HepG2 (cell line): Measurements from ENCODE around the gene ARHGAP30. TPM values are rescaled to one million over a fixed set of nuclear protein-coding genes. Genes with fewer than 3 reads are reported as not detected.

Experiments
- SOX13 ChIP-seq, 3 experiments: fragments of 450-650 bp in 1 of 3; sonication (generic) in 1 of 3; formaldehyde crosslinking in 1 of 3; IDR thresholded peaks in 2 of 3; conservative IDR thresholded peaks in 1 of 3; 2 replicates each; pipeline versions ENCODE4 v1.5.0 to v1.6.1; 2016 to 2020; ENCODE audit warnings: antibody characterized with exemption in 1 of 3, mild to moderate bottlenecking in 1 of 3, missing compliant biosample characterization in 1 of 3, missing genetic modification reagents in 1 of 3, moderate library complexity in 1 of 3
- ZNF274 ChIP-seq: sonication (generic); formaldehyde crosslinking; IDR thresholded peaks from 2 replicates; pipeline ENCODE4 v1.5.1; 2020; ENCODE audit warnings: mild to moderate bottlenecking, missing genetic modification reagents
- ZNF3 ChIP-seq: IDR thresholded peaks from 2 replicates; pipeline ENCODE4 v1.7.0; 2017; ENCODE audit warnings: inconsistent platforms
- ZNF367 ChIP-seq: sonication (generic); formaldehyde crosslinking; IDR thresholded peaks from 2 replicates; pipeline ENCODE4 v1.4.0; 2020; ENCODE audit warnings: missing genetic modification reagents, borderline replicate concordance
- ZNF431 ChIP-seq: sonication (generic); formaldehyde crosslinking; IDR thresholded peaks from 2 replicates; pipeline ENCODE4 v1.9.0; 2022; ENCODE audit warnings: missing genetic modification reagents, low read depth, mild to moderate bottlenecking, borderline replicate concordance
- ZNF530 ChIP-seq: sonication (generic); formaldehyde crosslinking; IDR thresholded peaks from 2 replicates; pipeline ENCODE4 v1.5.0; 2020; ENCODE audit warnings: low read depth, mild to moderate bottlenecking, missing genetic modification reagents
- polyA plus RNA-seq, 8 experiments: library from polyadenylated mRNA; depleted of rRNA in 3 of 8; stranded (reverse) in 7 of 8; unstranded in 1 of 8; fragments of >200 nt; fragmentation: Illumina TruSeq in 4 of 8; extraction: Trizol in 4 of 8; gene quantifications; 2 replicates each; pipeline versions ENCODE4 v1.2.1 to v1.2.3, GENCODE V29; 2011 to 2016; ENCODE audit warnings: low read depth in 4 of 8, missing spikeins in 1 of 8, mixed read lengths in 1 of 8; ENCODE audit not compliant: insufficient read depth in 1 of 8
- total RNA-seq, 5 experiments: library from RNA; depleted of rRNA; stranded (reverse); fragments of >200 nt; fragmentation: Illumina TruSeq; extraction: Trizol; gene quantifications; 2 replicates each; pipeline ENCODE4 v1.2.3, GENCODE V29; 2016; ENCODE audit warnings: low read depth in 1 of 5
- TF ChIP-seq, protein P1 (sequence below): sonication (generic); formaldehyde crosslinking; IDR thresholded peaks from 2 replicates; pipeline ENCODE4 v1.4.0; 2020; ENCODE audit warnings: missing genetic modification reagents
- TF ChIP-seq, protein P2 (sequence below): sonication (generic); formaldehyde crosslinking; IDR thresholded peaks from 2 replicates; pipeline ENCODE4 v1.5.1; 2020; ENCODE audit warnings: mild to moderate bottlenecking, missing genetic modification reagents, borderline replicate concordance
- TF ChIP-seq, protein P3 (sequence below), 2 experiments: sonication (generic) in 1 of 2; formaldehyde crosslinking in 1 of 2; IDR thresholded peaks; 2 replicates each; pipeline versions ENCODE4 v1.6.1 to v1.9.0; 2014 to 2022; ENCODE audit warnings: antibody characterized with exemption in 1 of 2, borderline replicate concordance in 1 of 2, inconsistent platforms in 1 of 2, low read depth in 1 of 2, missing genetic modification reagents in 1 of 2
- TF ChIP-seq, protein P4 (sequence below): sonication (generic); formaldehyde crosslinking; IDR thresholded peaks from 2 replicates; pipeline ENCODE4 v1.4.0; 2020; ENCODE audit warnings: missing genetic modification reagents
- TF ChIP-seq, protein P5 (sequence below): sonication (generic); formaldehyde crosslinking; IDR thresholded peaks from 2 replicates; pipeline ENCODE4 v1.4.0; 2020; ENCODE audit warnings: missing genetic modification reagents

Gene ARHGAP30
- total and polyA plus RNA-seq, 2 of the 13 experiments (the other 11 are each of a cell fraction or from before 2014, with no cell fraction given), result 0.13 to 0.20 TPM

DNA sequence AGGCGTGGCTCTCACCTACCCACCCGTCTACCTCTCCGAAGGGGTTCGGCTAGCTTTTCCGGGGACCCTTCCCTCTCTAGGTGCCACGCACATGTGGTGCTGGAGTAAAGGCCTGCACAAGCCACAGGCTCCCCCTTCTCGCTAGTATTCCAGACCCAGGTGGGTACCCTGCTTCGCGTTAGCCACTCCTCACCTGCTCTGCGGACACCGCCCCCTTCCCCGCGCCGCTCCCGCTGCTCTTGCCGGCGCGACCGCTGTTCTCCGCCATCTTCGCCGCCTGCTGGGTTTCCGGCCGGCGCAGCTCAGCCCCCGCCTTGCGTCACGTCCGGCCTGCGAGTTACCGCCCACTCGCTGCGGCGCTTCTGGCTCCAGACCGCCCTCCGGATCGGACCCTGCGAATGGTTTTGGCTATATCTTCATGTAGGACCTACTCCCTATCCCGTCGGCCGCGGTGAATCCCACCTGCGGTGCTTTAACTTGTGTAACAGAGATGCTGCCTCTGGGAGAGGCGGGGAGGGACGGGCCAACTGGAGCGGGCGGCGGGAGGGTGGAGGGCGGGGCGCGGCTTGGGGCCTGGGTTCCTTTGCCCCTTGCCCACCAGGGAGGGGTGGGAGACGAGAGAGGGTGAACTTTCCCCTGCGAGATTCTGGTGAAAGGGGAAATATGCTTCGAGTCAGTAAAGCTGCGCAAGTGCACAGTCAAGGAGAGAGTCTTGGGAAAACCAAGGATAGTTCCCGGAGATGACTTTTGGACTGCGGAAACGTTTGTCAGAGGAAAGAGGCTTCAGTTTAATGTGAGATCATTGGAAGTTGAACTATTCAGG is 48.3 kb upstream of the ARHGAP30 start, which contains the start of the genes NIT1 and PFDN2 (continued):
- TF ChIP-seq, protein P1, sequence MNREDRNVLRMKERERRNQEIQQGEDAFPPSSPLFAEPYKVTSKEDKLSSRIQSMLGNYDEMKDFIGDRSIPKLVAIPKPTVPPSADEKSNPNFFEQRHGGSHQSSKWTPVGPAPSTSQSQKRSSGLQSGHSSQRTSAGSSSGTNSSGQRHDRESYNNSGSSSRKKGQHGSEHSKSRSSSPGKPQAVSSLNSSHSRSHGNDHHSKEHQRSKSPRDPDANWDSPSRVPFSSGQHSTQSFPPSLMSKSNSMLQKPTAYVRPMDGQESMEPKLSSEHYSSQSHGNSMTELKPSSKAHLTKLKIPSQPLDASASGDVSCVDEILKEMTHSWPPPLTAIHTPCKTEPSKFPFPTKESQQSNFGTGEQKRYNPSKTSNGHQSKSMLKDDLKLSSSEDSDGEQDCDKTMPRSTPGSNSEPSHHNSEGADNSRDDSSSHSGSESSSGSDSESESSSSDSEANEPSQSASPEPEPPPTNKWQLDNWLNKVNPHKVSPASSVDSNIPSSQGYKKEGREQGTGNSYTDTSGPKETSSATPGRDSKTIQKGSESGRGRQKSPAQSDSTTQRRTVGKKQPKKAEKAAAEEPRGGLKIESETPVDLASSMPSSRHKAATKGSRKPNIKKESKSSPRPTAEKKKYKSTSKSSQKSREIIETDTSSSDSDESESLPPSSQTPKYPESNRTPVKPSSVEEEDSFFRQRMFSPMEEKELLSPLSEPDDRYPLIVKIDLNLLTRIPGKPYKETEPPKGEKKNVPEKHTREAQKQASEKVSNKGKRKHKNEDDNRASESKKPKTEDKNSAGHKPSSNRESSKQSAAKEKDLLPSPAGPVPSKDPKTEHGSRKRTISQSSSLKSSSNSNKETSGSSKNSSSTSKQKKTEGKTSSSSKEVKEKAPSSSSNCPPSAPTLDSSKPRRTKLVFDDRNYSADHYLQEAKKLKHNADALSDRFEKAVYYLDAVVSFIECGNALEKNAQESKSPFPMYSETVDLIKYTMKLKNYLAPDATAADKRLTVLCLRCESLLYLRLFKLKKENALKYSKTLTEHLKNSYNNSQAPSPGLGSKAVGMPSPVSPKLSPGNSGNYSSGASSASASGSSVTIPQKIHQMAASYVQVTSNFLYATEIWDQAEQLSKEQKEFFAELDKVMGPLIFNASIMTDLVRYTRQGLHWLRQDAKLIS (CRISPR knock-in tag), result no peak
- TF ChIP-seq, protein P2, sequence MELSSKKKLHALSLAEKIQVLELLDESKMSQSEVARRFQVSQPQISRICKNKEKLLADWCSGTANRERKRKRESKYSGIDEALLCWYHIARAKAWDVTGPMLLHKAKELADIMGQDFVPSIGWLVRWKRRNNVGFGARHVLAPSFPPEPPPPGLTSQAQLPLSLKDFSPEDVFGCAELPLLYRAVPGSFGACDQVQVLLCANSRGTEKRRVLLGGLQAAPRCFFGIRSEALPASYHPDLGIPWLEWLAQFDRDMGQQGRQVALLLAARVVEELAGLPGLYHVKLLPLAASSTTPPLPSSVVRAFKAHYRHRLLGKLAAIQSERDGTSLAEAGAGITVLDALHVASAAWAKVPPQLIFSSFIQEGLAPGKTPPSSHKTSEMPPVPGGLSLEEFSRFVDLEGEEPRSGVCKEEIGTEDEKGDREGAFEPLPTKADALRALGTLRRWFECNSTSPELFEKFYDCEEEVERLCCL (CRISPR knock-in tag), result no peak; the same call in 1 of the 2 replicates
- TF ChIP-seq, protein P3, sequence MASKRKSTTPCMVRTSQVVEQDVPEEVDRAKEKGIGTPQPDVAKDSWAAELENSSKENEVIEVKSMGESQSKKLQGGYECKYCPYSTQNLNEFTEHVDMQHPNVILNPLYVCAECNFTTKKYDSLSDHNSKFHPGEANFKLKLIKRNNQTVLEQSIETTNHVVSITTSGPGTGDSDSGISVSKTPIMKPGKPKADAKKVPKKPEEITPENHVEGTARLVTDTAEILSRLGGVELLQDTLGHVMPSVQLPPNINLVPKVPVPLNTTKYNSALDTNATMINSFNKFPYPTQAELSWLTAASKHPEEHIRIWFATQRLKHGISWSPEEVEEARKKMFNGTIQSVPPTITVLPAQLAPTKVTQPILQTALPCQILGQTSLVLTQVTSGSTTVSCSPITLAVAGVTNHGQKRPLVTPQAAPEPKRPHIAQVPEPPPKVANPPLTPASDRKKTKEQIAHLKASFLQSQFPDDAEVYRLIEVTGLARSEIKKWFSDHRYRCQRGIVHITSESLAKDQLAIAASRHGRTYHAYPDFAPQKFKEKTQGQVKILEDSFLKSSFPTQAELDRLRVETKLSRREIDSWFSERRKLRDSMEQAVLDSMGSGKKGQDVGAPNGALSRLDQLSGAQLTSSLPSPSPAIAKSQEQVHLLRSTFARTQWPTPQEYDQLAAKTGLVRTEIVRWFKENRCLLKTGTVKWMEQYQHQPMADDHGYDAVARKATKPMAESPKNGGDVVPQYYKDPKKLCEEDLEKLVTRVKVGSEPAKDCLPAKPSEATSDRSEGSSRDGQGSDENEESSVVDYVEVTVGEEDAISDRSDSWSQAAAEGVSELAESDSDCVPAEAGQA (IDR thresholded peaks at IDR 0.05; ENCODE audit: low read depth), result peak; percentile 92
- TF ChIP-seq, protein P3 (CRISPR knock-in tag; IDR thresholded peaks at IDR 0.05; ENCODE audit: borderline replicate concordance), result no peak
- TF ChIP-seq, protein P4, sequence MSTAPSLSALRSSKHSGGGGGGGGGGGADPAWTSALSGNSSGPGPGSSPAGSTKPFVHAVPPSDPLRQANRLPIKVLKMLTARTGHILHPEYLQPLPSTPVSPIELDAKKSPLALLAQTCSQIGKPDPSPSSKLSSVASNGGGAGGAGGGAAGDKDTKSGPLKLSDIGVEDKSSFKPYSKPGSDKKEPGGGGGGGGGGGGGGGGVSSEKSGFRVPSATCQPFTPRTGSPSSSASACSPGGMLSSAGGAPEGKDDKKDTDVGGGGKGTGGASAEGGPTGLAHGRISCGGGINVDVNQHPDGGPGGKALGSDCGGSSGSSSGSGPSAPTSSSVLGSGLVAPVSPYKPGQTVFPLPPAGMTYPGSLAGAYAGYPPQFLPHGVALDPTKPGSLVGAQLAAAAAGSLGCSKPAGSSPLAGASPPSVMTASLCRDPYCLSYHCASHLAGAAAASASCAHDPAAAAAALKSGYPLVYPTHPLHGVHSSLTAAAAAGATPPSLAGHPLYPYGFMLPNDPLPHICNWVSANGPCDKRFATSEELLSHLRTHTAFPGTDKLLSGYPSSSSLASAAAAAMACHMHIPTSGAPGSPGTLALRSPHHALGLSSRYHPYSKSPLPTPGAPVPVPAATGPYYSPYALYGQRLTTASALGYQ (CRISPR knock-in tag), result peak; percentile 32; the same call in 1 of the 2 replicates
- TF ChIP-seq ZNF3 (no peak), ZNF367 (0 out of 2 replicates have a peak, but pooled peaks have one; percentile 32), ZNF431 (CRISPR knock-in tag) (peak; percentile 37; the same call in 1 of the 2 replicates), SOX13 (IDR thresholded peaks at IDR 0.05) (no peak), SOX13 (CRISPR knock-in tag; conservative IDR thresholded peaks at IDR 0.05 in 1 of 2, IDR thresholded peaks at IDR 0.05 in 1 of 2) (0 out of 4 replicates have a peak, but pooled peaks of 1 of the 2 experiments have one; percentile 9), ZNF274 (peak; percentile 93), ZNF530 (CRISPR knock-in tag) (no peak)
- TF ChIP-seq, protein P5, sequence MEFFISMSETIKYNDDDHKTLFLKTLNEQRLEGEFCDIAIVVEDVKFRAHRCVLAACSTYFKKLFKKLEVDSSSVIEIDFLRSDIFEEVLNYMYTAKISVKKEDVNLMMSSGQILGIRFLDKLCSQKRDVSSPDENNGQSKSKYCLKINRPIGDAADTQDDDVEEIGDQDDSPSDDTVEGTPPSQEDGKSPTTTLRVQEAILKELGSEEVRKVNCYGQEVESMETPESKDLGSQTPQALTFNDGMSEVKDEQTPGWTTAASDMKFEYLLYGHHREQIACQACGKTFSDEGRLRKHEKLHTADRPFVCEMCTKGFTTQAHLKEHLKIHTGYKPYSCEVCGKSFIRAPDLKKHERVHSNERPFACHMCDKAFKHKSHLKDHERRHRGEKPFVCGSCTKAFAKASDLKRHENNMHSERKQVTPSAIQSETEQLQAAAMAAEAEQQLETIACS (CRISPR knock-in tag), result peak; percentile 50; the same call in 1 of the 2 replicates
